ENCODE data around the gene HBZ.
A peak's percentile ranks its signal among the peaks of the same experiment; 100 is the strongest.
"Not testable (repeated sequence)": the region's sequence is repeated elsewhere in the genome, so short reads cannot be mapped to it uniquely, and the experiment has no call there.

HBZ gene

GRCh38 chr16:132120-132519 is 20.3 kb upstream of the HBZ start:
- DNase-seq (ENCODE audit: insufficient read length, low spot score): no peak
- FAIRE-seq: no peak

GRCh38 chr16:133716-134115 is 18.7 kb upstream of the HBZ start:
- DNase-seq (ENCODE audit: insufficient read length, low spot score) (no peak), FAIRE-seq (no peak)

GRCh38 chr16:138049-138417 is 14.4 kb upstream of the HBZ start:
- DNase-seq (ENCODE audit: insufficient read length, low spot score) (no peak), FAIRE-seq (no peak)

GRCh38 chr16:140175-140857 is 12.1 kb upstream of the HBZ start:
- FAIRE-seq: no peak

GRCh38 chr16:142405-142967 is 10.0 kb upstream of the HBZ start:
- DNase-seq (ENCODE audit: insufficient read length, low spot score) (no peak), FAIRE-seq (no peak)

More at GRCh38 chr16:140175-140857, 12.1 kb upstream of the HBZ start:
- DNase-seq (ENCODE audit: insufficient read length, low spot score): no peak

- FAIRE-seq (no peak), DNase-seq (ENCODE audit: insufficient read length, low spot score) (no peak)
Observed at GRCh38 chr16:143047-143446, 9.4 kb upstream of the HBZ start.

GRCh38 chr16:143456-143855 is 9.0 kb upstream of the HBZ start:
- FAIRE-seq (no peak), DNase-seq (ENCODE audit: insufficient read length, low spot score) (no peak)

- DNase-seq (ENCODE audit: insufficient read length, low spot score) (no peak), FAIRE-seq (no peak)
Observed at GRCh38 chr16:144797-145252, 7.6 kb upstream of the HBZ start.

- no peak for DNase-seq (ENCODE audit: insufficient read length, low spot score)
- no peak for FAIRE-seq
Observed at GRCh38 chr16:146646-147045, 5.8 kb upstream of the HBZ start.

- FAIRE-seq (no peak), DNase-seq (ENCODE audit: insufficient read length, low spot score) (no peak)
Observed at GRCh38 chr16:149024-149660, 3.3 kb upstream of the HBZ start.

GRCh38 chr16:153129-153521 is 681 bp downstream of the HBZ start:
- not testable (repeated sequence) for DNase-seq (ENCODE audit: insufficient read length, low spot score); FAIRE-seq

- DNase-seq (ENCODE audit: insufficient read length, low spot score): not testable (repeated sequence)
- FAIRE-seq: peak; percentile 45
Observed at GRCh38 chr16:153550-154216, 1.2 kb downstream of the HBZ start.

GRCh38 chr16:154217-155030 is 2.0 kb downstream of the HBZ start:
- DNase-seq (ENCODE audit: insufficient read length, low spot score): no peak

GRCh38 chr16:155031-155398 is 2.6 kb downstream of the HBZ start:
- no peak for DNase-seq (ENCODE audit: insufficient read length, low spot score)
- FAIRE-seq: no peak

More at GRCh38 chr16:154217-155030, 2.0 kb downstream of the HBZ start:
- FAIRE-seq: no peak

- FAIRE-seq: no peak
- no peak for DNase-seq (ENCODE audit: insufficient read length, low spot score)
Observed at GRCh38 chr16:159136-159849, 6.8 kb downstream of the HBZ start.

GRCh38 chr16:160242-160641 is 7.8 kb downstream of the HBZ start:
- FAIRE-seq; DNase-seq (ENCODE audit: insufficient read length, low spot score): not testable (repeated sequence)

GRCh38 chr16:160691-161190 is 8.3 kb downstream of the HBZ start:
- DNase-seq (ENCODE audit: insufficient read length, low spot score) (no peak), FAIRE-seq (no peak)

- DNase-seq (ENCODE audit: insufficient read length, low spot score) (no peak), FAIRE-seq (no peak)
Observed at GRCh38 chr16:162271-162991, 10.0 kb downstream of the HBZ start.

- not testable (repeated sequence) for DNase-seq (ENCODE audit: insufficient read length, low spot score); FAIRE-seq
Observed at GRCh38 chr16:163139-163538, 10.7 kb downstream of the HBZ start.

Measured in GM19239 (cell line).